Caco-2 (cell line): ENCODE measurements around the gene ENO2. TPM values are rescaled to one million over a fixed set of nuclear protein-coding genes. Genes with fewer than 3 reads are reported as not detected.

Source experiments
- BruUV-seq: library from RNA; stranded (reverse); fragments of 400-500 nt; replicated peaks from 2 replicates; lab custom pipeline; 2021; lab: Mats Ljungman, UMichigan
- CTCF ChIA-PET: fragments of 300-600 bp; sonication (Branson Sonifier 250); formaldehyde crosslinking; loops from one replicate; lab custom pipeline; 2022; ENCODE audit warnings: antibody characterized with exemption; lab: Charles Lee
- POLR2A ChIA-PET: fragments of 300-600 bp; sonication (Branson Sonifier 250); formaldehyde crosslinking; loops from one replicate; lab custom pipeline; 2022; ENCODE audit warnings: antibody characterized with exemption; lab: Charles Lee
- DNase-seq, 2 experiments: peaks; one replicate each; pipeline versions ENCODE4 v3.0.0 to v3.0.0-alpha.2; 2020 to 2022
- H3K27me3 ChIP-seq: replicated peaks from 2 replicates; pipeline ENCODE4 v1.6.0; 2011; ENCODE audit warnings: low read length; ENCODE audit not compliant: control insufficient read depth, insufficient read depth
- H3K36me3 ChIP-seq: 2 replicates; pipeline ENCODE4 v1.5.1; 2011; ENCODE audit warnings: low read length; ENCODE audit not compliant: control insufficient read depth, insufficient read depth
- H3K4me1 ChIP-seq: fragments of 250-450 bp; sonication (Bioruptor Pico); 2 replicates; pipeline ENCODE4 v1.5.1; 2020; ENCODE audit warnings: mild to moderate bottlenecking
- H3K4me3 ChIP-seq: 2 replicates; pipeline ENCODE4 v1.5.1; 2011; ENCODE audit warnings: low read depth, mild to moderate bottlenecking, control low read depth, low read length
- H3K9me3 ChIP-seq: fragments of 250-450 bp; sonication (Bioruptor Pico); 2 replicates; pipeline ENCODE4 v1.5.1; 2020; ENCODE audit warnings: mild to moderate bottlenecking, moderate library complexity
- H3K27ac Mint-ChIP-seq: one replicate; pipeline ENCODE4 v1.8.0; 2022; ENCODE audit warnings: mixed read lengths; ENCODE audit not compliant: unreplicated experiment
- H3K27me3 Mint-ChIP-seq: one replicate; pipeline ENCODE4 v1.8.0; 2022; ENCODE audit warnings: mixed read lengths; ENCODE audit not compliant: insufficient read depth, unreplicated experiment
- H3K36me3 Mint-ChIP-seq: one replicate; pipeline ENCODE4 v1.8.0; 2022; ENCODE audit warnings: mild to moderate bottlenecking, mixed read lengths; ENCODE audit not compliant: insufficient read depth, unreplicated experiment
- H3K4me1 Mint-ChIP-seq: one replicate; pipeline ENCODE4 v1.8.0; 2022; ENCODE audit warnings: low read depth, mixed read lengths; ENCODE audit not compliant: unreplicated experiment
- H3K4me3 Mint-ChIP-seq: one replicate; pipeline ENCODE4 v1.8.0; 2022; ENCODE audit warnings: mild to moderate bottlenecking, moderate library complexity, mixed read lengths; ENCODE audit not compliant: unreplicated experiment
- H3K9me3 Mint-ChIP-seq: one replicate; pipeline ENCODE4 v1.8.0; 2022; ENCODE audit warnings: mixed read lengths; ENCODE audit not compliant: unreplicated experiment
- CTCF ChIP-seq, 2 experiments: fragments of 200-600 bp in 1 of 2; IDR thresholded peaks; 1 replicate in 1 of 2; 2 replicates in 1 of 2; pipeline versions ENCODE4 v1.5.1 to v1.8.0; 2011 to 2022; ENCODE audit warnings: antibody characterized with exemption in 1 of 2, control low read depth in 1 of 2, inconsistent platforms in 1 of 2, low read depth in 1 of 2, low read length in 1 of 2, mild to moderate bottlenecking in 1 of 2, moderate library complexity in 1 of 2; ENCODE audit not compliant: insufficient read depth in 1 of 2, severe bottlenecking in 1 of 2, unreplicated experiment in 1 of 2
- intact Hi-C: fragments of 100-400 bp; cut with micrococcal nuclease; formaldehyde crosslinking; loops from one replicate; pipeline ENCODE4 v1.10.0; 2022; ENCODE audit not compliant: unreplicated experiment
- total RNA-seq: library from RNA; stranded (reverse); gene quantifications from 2 replicates; pipeline ENCODE4 v1.2.3, GENCODE V29; 2022

ENO2 gene
- total RNA-seq, 1 experiment from 2014 or later, result 23.2 TPM

- Mint-ChIP-seq H3K4me3 (no peak overlapping the region), H3K4me1 (peaks cover 1% of the 10 kb centered on the region), H3K36me3 (peaks cover 25% of the 10 kb centered on the region), H3K27me3 (no peaks in the 10 kb centered on the region), H3K27ac (no peak overlapping the region), H3K9me3 (no peaks in the 10 kb centered on the region)
- DNase-seq, result no peak
- H3K36me3 ChIP-seq, result no peaks in the 10 kb centered on the region
- H3K4me1 ChIP-seq, result peaks cover 15% of the 10 kb centered on the region
- no peaks in the 10 kb centered on the region for H3K9me3 ChIP-seq
- CTCF ChIA-PET, result interaction anchor here (0.6 to 1.7 kb wide), 2 partner anchors 25 to 52 kb away, joined by 3 to 5 read pairs; no protein-coding TSS in a partner anchor
- intact Hi-C loops, result no loop called here
- no peaks in the 10 kb centered on the region for H3K27me3 ChIP-seq
- H3K4me3 ChIP-seq, result no peak overlapping the region
- POLR2A ChIA-PET, result no interaction called here
- BruUV-seq, result no TSS peak
- TF ChIP-seq CTCF (IDR thresholded peaks at IDR 0.05; ENCODE audit: insufficient read depth in 1 of 2, low read depth in 1 of 2, low read length in 1 of 2, severe bottlenecking in 1 of 2, unreplicated experiment in 1 of 2), result no peak
These were observed 20.1 kb upstream of the ENO2 start for GRCh38 chr12:6894321-6894720.

GRCh38 chr12:6896846-6897435 is 17.4 kb upstream of the ENO2 start:
- H3K9me3 ChIP-seq, result no peaks in the 10 kb centered on the region
- DNase-seq, result no peak
- CTCF ChIA-PET, result interaction anchor here (0.8 kb wide), 1 partner anchor 28 kb away, joined by 4 read pairs; no protein-coding TSS in a partner anchor
- H3K4me1 ChIP-seq, result no peaks in the 10 kb centered on the region
- Mint-ChIP-seq H3K36me3 (no peaks in the 10 kb centered on the region), H3K4me3 (no peak overlapping the region), H3K27ac (no peak overlapping the region), H3K4me1 (peaks cover 6% of the 10 kb centered on the region), H3K9me3 (no peaks in the 10 kb centered on the region), H3K27me3 (no peaks in the 10 kb centered on the region)
- BruUV-seq, result no TSS peak
- H3K36me3 ChIP-seq, result no peaks in the 10 kb centered on the region
- POLR2A ChIA-PET, result no interaction called here
- intact Hi-C loops, result no loop called here
- no peaks in the 10 kb centered on the region for H3K27me3 ChIP-seq
- TF ChIP-seq CTCF (IDR thresholded peaks at IDR 0.05; ENCODE audit: insufficient read depth in 1 of 2, low read depth in 1 of 2, low read length in 1 of 2, severe bottlenecking in 1 of 2, unreplicated experiment in 1 of 2), result no peak
- H3K4me3 ChIP-seq, result no peak overlapping the region

GRCh38 chr12:6899427-6899826 is 15.0 kb upstream of the ENO2 start:
- H3K36me3 Mint-ChIP-seq, result no peaks in the 10 kb centered on the region
- no peaks in the 10 kb centered on the region for H3K27me3 Mint-ChIP-seq
- no peak overlapping the region for H3K4me3 Mint-ChIP-seq
- Histone ChIP-seq H3K9me3 (no peaks in the 10 kb centered on the region), H3K36me3 (no peaks in the 10 kb centered on the region), H3K27me3 (no peaks in the 10 kb centered on the region), H3K4me3 (no peak overlapping the region), H3K4me1 (peaks cover 15% of the 10 kb centered on the region)
- ChIA-PET POLR2A (no interaction called here), CTCF (no interaction called here)
- no peak overlapping the region for H3K27ac Mint-ChIP-seq
- DNase-seq, result no peak
- no TSS peak for BruUV-seq
- intact Hi-C loops, result no loop called here
- H3K4me1 Mint-ChIP-seq, result peaks cover 14% of the 10 kb centered on the region
- H3K9me3 Mint-ChIP-seq, result no peaks in the 10 kb centered on the region
- no peak for TF ChIP-seq CTCF (IDR thresholded peaks at IDR 0.05; ENCODE audit: insufficient read depth in 1 of 2, low read depth in 1 of 2, low read length in 1 of 2, severe bottlenecking in 1 of 2, unreplicated experiment in 1 of 2)
